Lung (tissue), 12 donors: ENCODE results near the gene NOTCH1. TPM values are rescaled to one million over a fixed set of nuclear protein-coding genes. Genes with fewer than 3 reads are reported as not detected.

Source experiments
- ATAC-seq: fragments of 200-7000 bp; cut with Tn5 transposase; one replicate; pipeline ENCODE4 v1.9.1; 2020; ENCODE audit warnings: moderate number of reproducible peaks; ENCODE audit not compliant: insufficient read depth, low FRiP score
- DNase-seq, 3 donors: peaks; one replicate each; pipeline ENCODE4 v3.0.0-alpha.2; 2013 to 2017
- H3K27ac ChIP-seq, 2 donors: one replicate each; pipeline ENCODE4 v1.5.1; 2013; ENCODE audit warnings: mild to moderate bottlenecking in 2 of 2, moderate library complexity in 2 of 2, control low read depth in 1 of 2, inconsistent platforms in 1 of 2, low read depth in 1 of 2, low read length in 1 of 2
- H3K27me3 ChIP-seq, 3 donors: one replicate each; pipeline ENCODE4 v1.5.1; 2013; ENCODE audit warnings: low read length in 2 of 3; ENCODE audit not compliant: control insufficient read depth in 3 of 3, insufficient read depth in 3 of 3
- H3K36me3 ChIP-seq, 4 donors: one replicate each; pipeline ENCODE4 v1.5.1; 2013; ENCODE audit warnings: low read length in 4 of 4, mild to moderate bottlenecking in 1 of 4, moderate library complexity in 1 of 4; ENCODE audit not compliant: control insufficient read depth in 4 of 4, insufficient read depth in 4 of 4
- H3K4me1 ChIP-seq, 5 donors: one replicate each; pipeline ENCODE4 v1.5.1; 2013; ENCODE audit warnings: low read length in 5 of 5, mild to moderate bottlenecking in 2 of 5, moderate library complexity in 1 of 5; ENCODE audit not compliant: control insufficient read depth in 5 of 5, insufficient read depth in 5 of 5
- H3K4me3 ChIP-seq: one replicate; pipeline ENCODE4 v1.5.1; 2013; ENCODE audit warnings: mild to moderate bottlenecking, control low read depth, moderate library complexity
- H3K9ac ChIP-seq, 2 donors: one replicate each; pipeline ENCODE4 v1.5.1; 2013; ENCODE audit warnings: low read length in 2 of 2, control low read depth in 1 of 2; ENCODE audit not compliant: insufficient read depth in 1 of 2
- H3K9me3 ChIP-seq, 4 donors: one replicate each; pipeline ENCODE4 v1.5.1; 2013; ENCODE audit warnings: low read length in 3 of 4, mild to moderate bottlenecking in 1 of 4, moderate library complexity in 1 of 4; ENCODE audit not compliant: control insufficient read depth in 4 of 4, insufficient read depth in 3 of 4
- CTCF ChIP-seq: IDR thresholded peaks from 2 replicates; pipeline ENCODE4 v1.5.1; 2012; ENCODE audit warnings: mild to moderate bottlenecking; ENCODE audit errors: control extremely low read depth, extremely low read depth
- WGBS, 2 donors: extraction: QIAGEN DNeasy Blood & Tissue Kit; methylation state at CpG; one replicate each; pipeline ENCODE4 v1.1.7; 2013; 5-methylcytosine and 5-hydroxymethylcytosine counted together
- polyA plus RNA-seq, 2 donors: library from polyadenylated mRNA; stranded (reverse); fragments of 200-250 nt; gene quantifications; one replicate each; pipeline ENCODE4 v1.2.1, GENCODE V29; 2013
- total RNA-seq, 2 donors: library from RNA; depleted of rRNA in 1 of 2; stranded (reverse); fragments of >200 nt in 1 of 2; gene quantifications; one replicate each; pipeline ENCODE4 v1.2.1, GENCODE V29; 2014 to 2021
- donor health status: control.
- donor health status: control.
- donor health status: Bipolar disorder and iron deficiency.
- donor health status: healthy.
- donor health status: DM: yes; HTN: yes; CAD: no.

The NOTCH1 gene
- total and polyA plus RNA-seq, 4 donors = 23.9 to 101 (median 44.5) TPM

DNA sequence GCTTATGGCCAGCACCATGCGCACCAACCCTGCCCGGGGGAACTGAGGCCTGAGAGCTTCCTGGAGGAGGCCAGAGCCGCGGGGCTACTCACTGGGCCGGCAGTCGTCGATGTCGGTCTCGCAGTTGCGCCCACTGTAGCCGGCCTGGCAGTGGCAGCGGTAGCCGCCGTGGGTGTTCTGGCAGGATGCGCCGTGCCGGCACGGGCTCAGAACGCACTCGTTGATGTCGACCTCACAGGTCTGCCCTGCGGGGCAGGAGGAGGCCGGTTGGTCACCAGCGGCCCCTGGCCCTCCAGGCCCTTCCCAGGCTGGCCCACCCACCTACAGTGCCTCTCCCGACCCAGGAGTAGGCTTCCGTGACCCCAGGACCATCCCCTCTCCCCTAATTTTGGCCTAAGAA lies 35.3 kb downstream of the NOTCH1 start:
- 80 to 90% methylated on average over 24 to 26 of the region's 26 CpGs for WGBS, 2 donors
- H3K4me3 ChIP-seq = no peak overlapping the region
- ATAC-seq = no peak
- peaks cover 0 to 1% (median 0%) of the 10 kb centered on the region in 4 donors for H3K9me3 ChIP-seq
- TF ChIP-seq CTCF = no peak
- peaks cover 0 to 6% (median 0%) of the 10 kb centered on the region in 5 donors for H3K4me1 ChIP-seq
- peak overlapping the region in 1 of 2 donors; percentile 88 for H3K27ac ChIP-seq
- peaks cover 6 to 90% (median 22%) of the 10 kb centered on the region in 4 donors for H3K36me3 ChIP-seq
- no peak for DNase-seq
- H3K27me3 ChIP-seq = no peaks in the 10 kb centered on the region
- H3K9ac ChIP-seq = no peak overlapping the region

GRCh38 chr9:136509549-136509948 lies 36.3 kb downstream of the NOTCH1 start:
- H3K27me3 ChIP-seq = no peaks in the 10 kb centered on the region
- H3K9ac ChIP-seq = no peak overlapping the region
- DNase-seq (no peak), ATAC-seq (no peak)
- H3K4me1 ChIP-seq = peaks cover 0 to 7% (median 0%) of the 10 kb centered on the region in 5 donors
- H3K9me3 ChIP-seq = peaks cover 0 to 1% (median 0%) of the 10 kb centered on the region in 4 donors
- H3K36me3 ChIP-seq = peaks cover 7 to 90% (median 20%) of the 10 kb centered on the region in 4 donors
- peak overlapping the region in 1 of 2 donors; percentile 88 for H3K27ac ChIP-seq
- no peak overlapping the region for H3K4me3 ChIP-seq
- WGBS, 2 donors = 78 to 91% methylated on average over 27 of the region's 27 CpGs
- no peak for TF ChIP-seq CTCF

DNA sequence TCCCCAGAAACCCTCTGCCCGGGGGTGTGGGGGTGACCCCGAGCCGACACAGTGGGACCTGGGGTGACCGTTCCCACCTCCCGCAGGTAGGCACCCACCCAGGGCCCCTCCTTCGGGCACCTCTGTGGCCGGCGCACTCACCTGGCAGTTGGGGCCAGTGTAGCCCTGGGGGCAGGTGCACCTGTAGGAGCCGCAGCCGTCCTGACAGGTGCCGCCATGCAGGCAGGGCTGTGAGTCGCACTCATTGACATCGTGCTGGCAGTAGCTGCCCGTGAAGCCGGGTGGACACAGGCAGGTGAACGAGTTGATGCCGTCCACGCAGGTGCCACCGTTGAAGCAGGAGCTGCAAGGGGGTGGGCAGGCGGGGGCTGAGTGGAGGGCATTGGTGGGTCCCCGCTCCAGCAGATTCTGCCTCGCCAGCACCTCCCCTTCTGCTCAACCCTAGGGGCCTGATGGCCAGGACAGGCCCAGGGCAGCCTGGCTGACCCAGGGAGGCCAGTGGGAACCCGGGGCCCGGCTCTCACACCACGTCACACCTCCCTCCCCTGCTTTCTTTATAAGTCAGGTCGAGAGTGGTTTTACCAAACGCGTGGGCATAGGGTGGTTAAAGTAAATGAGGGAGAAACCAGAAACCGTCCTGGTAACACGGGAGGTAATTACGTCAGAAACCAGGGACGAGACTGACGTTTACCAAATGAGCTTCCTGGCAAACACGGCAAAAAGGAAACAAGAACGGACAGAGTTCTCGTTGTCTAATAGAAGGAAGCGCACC lies 36.9 kb downstream of the NOTCH1 start:
- 79 to 82% methylated on average over 35 to 37 of the region's 37 CpGs for WGBS, 2 donors
- ATAC-seq (no peak), DNase-seq (no peak)
- H3K4me3 ChIP-seq = no peak overlapping the region
- no peak overlapping the region for H3K9ac ChIP-seq
- peak overlapping the region in 1 of 2 donors; percentile 88 for H3K27ac ChIP-seq
- H3K4me1 ChIP-seq = peaks cover 0 to 7% (median 0%) of the 10 kb centered on the region in 5 donors
- H3K9me3 ChIP-seq = peaks cover 0 to 1% (median 0%) of the 10 kb centered on the region in 4 donors
- H3K36me3 ChIP-seq = peaks cover 7 to 90% (median 18%) of the 10 kb centered on the region in 4 donors
- H3K27me3 ChIP-seq = no peaks in the 10 kb centered on the region
- no peak for TF ChIP-seq CTCF
